HCT116 (cell line): ENCODE measurements around the gene WTAP. TPM values are rescaled to one million over a fixed set of nuclear protein-coding genes. Genes with fewer than 3 reads are reported as not detected.

Source experiments
- ATAC-seq: fragments of 200-7000 bp; cut with Tn5 transposase; 2 replicates; pipeline ENCODE4 v1.9.1; 2020; ENCODE audit warnings: mild to moderate bottlenecking, moderate library complexity
- BruUV-seq: library from RNA; stranded (reverse); fragments of 400-500 nt; replicated peaks from 2 replicates; lab custom pipeline; 2021; lab: Mats Ljungman, UMichigan
- CTCF ChIA-PET: fragments of 300-600 bp; sonication (Branson Sonifier 250); formaldehyde crosslinking; loops from one replicate; lab custom pipeline; 2021; ENCODE audit warnings: antibody characterized with exemption; lab: Charles Lee
- POLR2A ChIA-PET: fragments of 300-600, 350-600 bp; sonication (Branson Sonifier 250); formaldehyde crosslinking; loops from one replicate; lab custom pipeline; 2021; ENCODE audit warnings: antibody characterized with exemption; lab: Charles Lee
- RAD21 ChIA-PET, 2 experiments: fragments of 300-600 bp; sonication (Branson Sonifier 250); formaldehyde crosslinking; loops; one replicate each; lab custom pipeline; 2023; ENCODE audit warnings: low total read pairs in 2 of 2; ENCODE audit not compliant: uncharacterized antibody in 2 of 2, unreplicated experiment in 2 of 2, low non-redundant PET in 1 of 2; lab: Charles Lee
- DNase-seq: peaks from one replicate; pipeline ENCODE4 v3.0.0-alpha.2; 2010; ENCODE audit warnings: low read depth, low spot score
- H2AFZ ChIP-seq: fragments of 200-600 bp; shearing (Covaris generic), sonication (generic); 2 replicates; pipeline ENCODE4 v1.6.1; 2017; ENCODE audit warnings: low read depth, mixed run types, mixed read lengths, antibody characterized with exemption, low read length; ENCODE audit not compliant: poor library complexity, severe bottlenecking
- H3K27ac ChIP-seq: 2 replicates; pipeline ENCODE4 v1.5.1; 2012; ENCODE audit warnings: low read depth, low read length
- H3K27me3 ChIP-seq: fragments of 200-600 bp; sonication (generic); 2 replicates; pipeline ENCODE4 v1.6.1; 2016; ENCODE audit warnings: mixed run types, low read length, mixed read lengths; ENCODE audit not compliant: insufficient read depth
- H3K36me3 ChIP-seq, 2 experiments: fragments of 200-500 bp in 1 of 2; fragments of 200-600 bp in 1 of 2; sonication (Bioruptor generic) in 1 of 2; sonication (generic) in 1 of 2; 2 replicates each; pipeline versions ENCODE4 v1.5.1 to v1.6.1; 2014 to 2016; ENCODE audit warnings: low read length in 2 of 2, inconsistent platforms in 1 of 2, mixed read lengths in 1 of 2, mixed run types in 1 of 2; ENCODE audit not compliant: insufficient read depth in 2 of 2, control insufficient read depth in 1 of 2
- H3K4me1 ChIP-seq, 2 experiments: fragments of 200-600 bp in 1 of 2; sonication (generic) in 1 of 2; 2 replicates each; pipeline versions ENCODE4 v1.5.1 to v1.6.1; 2012 to 2017; ENCODE audit warnings: low read length in 2 of 2, inconsistent platforms in 1 of 2, mild to moderate bottlenecking in 1 of 2, mixed read lengths in 1 of 2, mixed run types in 1 of 2, moderate library complexity in 1 of 2; ENCODE audit not compliant: insufficient read depth in 2 of 2, control insufficient read depth in 1 of 2
- H3K4me2 ChIP-seq: fragments of 200-600 bp; sonication (generic); 2 replicates; pipeline ENCODE4 v1.6.1; 2017; ENCODE audit warnings: mixed run types, low read length, mixed read lengths
- H3K4me3 ChIP-seq, 2 experiments: fragments of 200-600 bp in 1 of 2; sonication (generic) in 1 of 2; replicated peaks in 1 of 2; 2 replicates each; pipeline ENCODE4 v1.5.1; 2011 to 2016; ENCODE audit warnings: low read length in 2 of 2, control low read depth in 1 of 2, low read depth in 1 of 2, mild to moderate bottlenecking in 1 of 2, mixed read lengths in 1 of 2, mixed run types in 1 of 2
- H3K79me2 ChIP-seq: fragments of 200-600 bp; sonication (generic); 2 replicates; pipeline ENCODE4 v1.6.1; 2017; ENCODE audit warnings: mild to moderate bottlenecking, mixed run types, low read length, moderate library complexity, mixed read lengths; ENCODE audit not compliant: insufficient read depth
- H3K9ac ChIP-seq: fragments of 200-600 bp; sonication (generic); 2 replicates; pipeline ENCODE4 v1.6.1; 2016; ENCODE audit warnings: low read length, mixed read lengths
- H3K9me2 ChIP-seq: fragments of 200-600 bp; sonication (generic), shearing (Covaris generic); 2 replicates; pipeline ENCODE4 v1.6.1; 2017; ENCODE audit warnings: mixed run types, mild to moderate bottlenecking, moderate library complexity; ENCODE audit not compliant: insufficient read depth
- H3K9me3 ChIP-seq, 2 experiments: fragments of 200-500 bp in 1 of 2; fragments of 200-600 bp in 1 of 2; sonication (Bioruptor generic) in 1 of 2; sonication (generic) in 1 of 2; 2 replicates each; pipeline ENCODE4 v1.6.1; 2014 to 2017; ENCODE audit warnings: low read length in 2 of 2, mixed read lengths in 2 of 2, inconsistent platforms in 1 of 2, low read depth in 1 of 2, mild to moderate bottlenecking in 1 of 2, mixed run types in 1 of 2, moderate library complexity in 1 of 2; ENCODE audit not compliant: control insufficient read depth in 1 of 2, insufficient read depth in 1 of 2
- H4K20me1 ChIP-seq: fragments of 200-600 bp; sonication (generic), shearing (Covaris generic); 2 replicates; pipeline ENCODE4 v1.6.1; 2017; ENCODE audit warnings: mixed run types, mild to moderate bottlenecking, moderate library complexity; ENCODE audit not compliant: insufficient read depth
- CEBPB ChIP-seq: IDR thresholded peaks from 2 replicates; pipeline ENCODE4 v1.6.1; 2012; ENCODE audit warnings: low read depth
- EGR1 ChIP-seq: IDR thresholded peaks from 2 replicates; pipeline ENCODE4 v1.6.1; 2012; ENCODE audit warnings: low read depth
- ELF1 ChIP-seq: IDR thresholded peaks from 2 replicates; pipeline ENCODE4 v1.6.1; 2012; ENCODE audit warnings: low read depth, borderline replicate concordance
- EZH2 ChIP-seq: fragments of 200-600 bp; sonication (generic); IDR thresholded peaks from 2 replicates; pipeline ENCODE4 v1.6.1; 2017; ENCODE audit warnings: antibody characterized with exemption, mixed run types
- EZH2phosphoT487 ChIP-seq: fragments of 200-600 bp; IDR thresholded peaks from 2 replicates; pipeline ENCODE4 v1.6.1; 2018; ENCODE audit warnings: antibody characterized with exemption, borderline replicate concordance
- FOSL1 ChIP-seq: IDR thresholded peaks from 2 replicates; pipeline ENCODE4 v1.6.1; 2012; ENCODE audit warnings: low read depth
- JUND ChIP-seq: IDR thresholded peaks from 2 replicates; pipeline ENCODE4 v1.6.1; 2012
- POLR2AphosphoS5 ChIP-seq: IDR thresholded peaks from 2 replicates; pipeline ENCODE4 v1.6.1; 2011; ENCODE audit warnings: mild to moderate bottlenecking, low read depth, low read length, moderate library complexity
- RAD21 ChIP-seq: IDR thresholded peaks from 2 replicates; pipeline ENCODE4 v1.6.1; 2012; ENCODE audit warnings: low read depth, mild to moderate bottlenecking
- SP1 ChIP-seq: IDR thresholded peaks from 2 replicates; pipeline ENCODE4 v1.6.1; 2012; ENCODE audit warnings: low read depth
- SRF ChIP-seq: IDR thresholded peaks from 2 replicates; pipeline ENCODE4 v1.6.1; 2012; ENCODE audit warnings: low read depth
- TCF7L2 ChIP-seq: IDR thresholded peaks from 2 replicates; pipeline ENCODE4 v1.7.0; 2011; ENCODE audit warnings: borderline replicate concordance, inconsistent platforms; ENCODE audit not compliant: insufficient read depth, insufficient read length; ENCODE audit errors: extremely low read depth
- YY1 ChIP-seq: IDR thresholded peaks from 2 replicates; pipeline ENCODE4 v1.6.1; 2011; ENCODE audit warnings: low read length, low read depth, moderate library complexity, mild to moderate bottlenecking; ENCODE audit not compliant: insufficient replicate concordance; ENCODE audit errors: extremely low read depth
- ZNF274 ChIP-seq: fragments of 200-500 bp; sonication (Bioruptor generic); IDR thresholded peaks from 2 replicates; pipeline ENCODE4 v1.6.1; 2014; ENCODE audit warnings: mild to moderate bottlenecking, low read depth, low read length, inconsistent platforms
- intact Hi-C: fragments of 100-400 bp; cut with micrococcal nuclease; formaldehyde crosslinking; loops from 2 replicates; pipeline ENCODE4 v1.10.0; 2022
- total RNA-seq: library from RNA; stranded (reverse); gene quantifications from one replicate; pipeline ENCODE4 v1.2.1, GENCODE V29; 2021; ENCODE audit not compliant: unreplicated experiment
- TF ChIP-seq, protein P1 (sequence below): IDR thresholded peaks from 2 replicates; pipeline ENCODE4 v1.6.1; 2012
- TF ChIP-seq, protein P2 (sequence below), 3 experiments: fragments of 200-600 bp in 1 of 3; sonication (generic) in 1 of 3; IDR thresholded peaks in 2 of 3; conservative IDR thresholded peaks in 1 of 3; 2 replicates each; pipeline ENCODE4 v1.5.1; 2012 to 2017; ENCODE audit warnings: low read depth in 2 of 3, low read length in 2 of 3, antibody characterized with exemption in 1 of 3, borderline replicate concordance in 1 of 3, control low read depth in 1 of 3, mild to moderate bottlenecking in 1 of 3, mixed read lengths in 1 of 3, mixed run types in 1 of 3, moderate library complexity in 1 of 3; ENCODE audit not compliant: insufficient read depth in 1 of 3
- TF ChIP-seq, protein P3 (sequence below): IDR thresholded peaks from 2 replicates; pipeline ENCODE4 v1.6.1; 2012; ENCODE audit warnings: low read depth
- TF ChIP-seq, protein P4 (sequence below): IDR thresholded peaks from 2 replicates; pipeline ENCODE4 v1.6.1; 2012

WTAP gene
- total RNA-seq, 1 experiment from 2014 or later = 88.6 TPM

DNA sequence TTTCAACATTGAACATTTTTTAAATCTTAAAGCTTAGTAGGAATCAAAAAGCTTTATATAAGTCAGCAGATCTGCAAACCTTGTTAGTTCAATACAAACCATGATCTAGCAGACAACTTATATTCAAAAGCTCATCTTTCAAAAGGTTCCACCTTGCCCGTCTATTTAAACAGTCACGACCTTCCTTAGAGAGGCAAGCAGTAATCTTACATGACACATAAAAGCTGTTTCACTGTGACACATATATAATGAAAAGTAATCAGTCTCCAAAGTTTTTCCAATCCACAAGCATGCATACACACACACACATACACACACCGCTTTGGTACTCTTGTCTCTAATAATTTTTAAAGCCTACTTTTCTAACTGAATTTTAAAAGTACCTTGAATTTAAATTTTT, 47.2 kb upstream of the WTAP start:
- POLR2A ChIA-PET = interaction anchor here (1.1 kb wide), 1 partner anchor 11 kb away, joined by 3 read pairs; no protein-coding TSS in a partner anchor
- no TSS peak for BruUV-seq
- H3K9ac ChIP-seq = no peak overlapping the region

More for the DNA sequence above, 47.2 kb upstream of the WTAP start:
- DNase-seq (no peak), ATAC-seq (no peak)
- TF ChIP-seq EZH2phosphoT487 (no peak), RAD21 (no peak), POLR2AphosphoS5 (no peak), SRF (no peak), ELF1 (no peak), TCF7L2 (no peak), YY1 (no peak), EGR1 (no peak), EZH2 (no peak), ZNF274 (no peak), JUND (no peak), FOSL1 (no peak), CEBPB (no peak), SP1 (no peak)
- TF ChIP-seq, protein P1, sequence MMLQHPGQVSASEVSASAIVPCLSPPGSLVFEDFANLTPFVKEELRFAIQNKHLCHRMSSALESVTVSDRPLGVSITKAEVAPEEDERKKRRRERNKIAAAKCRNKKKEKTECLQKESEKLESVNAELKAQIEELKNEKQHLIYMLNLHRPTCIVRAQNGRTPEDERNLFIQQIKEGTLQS = no peak
- TF ChIP-seq, protein P2, sequence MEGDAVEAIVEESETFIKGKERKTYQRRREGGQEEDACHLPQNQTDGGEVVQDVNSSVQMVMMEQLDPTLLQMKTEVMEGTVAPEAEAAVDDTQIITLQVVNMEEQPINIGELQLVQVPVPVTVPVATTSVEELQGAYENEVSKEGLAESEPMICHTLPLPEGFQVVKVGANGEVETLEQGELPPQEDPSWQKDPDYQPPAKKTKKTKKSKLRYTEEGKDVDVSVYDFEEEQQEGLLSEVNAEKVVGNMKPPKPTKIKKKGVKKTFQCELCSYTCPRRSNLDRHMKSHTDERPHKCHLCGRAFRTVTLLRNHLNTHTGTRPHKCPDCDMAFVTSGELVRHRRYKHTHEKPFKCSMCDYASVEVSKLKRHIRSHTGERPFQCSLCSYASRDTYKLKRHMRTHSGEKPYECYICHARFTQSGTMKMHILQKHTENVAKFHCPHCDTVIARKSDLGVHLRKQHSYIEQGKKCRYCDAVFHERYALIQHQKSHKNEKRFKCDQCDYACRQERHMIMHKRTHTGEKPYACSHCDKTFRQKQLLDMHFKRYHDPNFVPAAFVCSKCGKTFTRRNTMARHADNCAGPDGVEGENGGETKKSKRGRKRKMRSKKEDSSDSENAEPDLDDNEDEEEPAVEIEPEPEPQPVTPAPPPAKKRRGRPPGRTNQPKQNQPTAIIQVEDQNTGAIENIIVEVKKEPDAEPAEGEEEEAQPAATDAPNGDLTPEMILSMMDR (IDR thresholded peaks at IDR 0.05 in 2 of 3, conservative IDR thresholded peaks at IDR 0.05 in 1 of 3; ENCODE audit: borderline replicate concordance in 1 of 3, insufficient read depth in 1 of 3, low read depth in 2 of 3, low read length in 2 of 3) = no peak
- TF ChIP-seq, protein P3, sequence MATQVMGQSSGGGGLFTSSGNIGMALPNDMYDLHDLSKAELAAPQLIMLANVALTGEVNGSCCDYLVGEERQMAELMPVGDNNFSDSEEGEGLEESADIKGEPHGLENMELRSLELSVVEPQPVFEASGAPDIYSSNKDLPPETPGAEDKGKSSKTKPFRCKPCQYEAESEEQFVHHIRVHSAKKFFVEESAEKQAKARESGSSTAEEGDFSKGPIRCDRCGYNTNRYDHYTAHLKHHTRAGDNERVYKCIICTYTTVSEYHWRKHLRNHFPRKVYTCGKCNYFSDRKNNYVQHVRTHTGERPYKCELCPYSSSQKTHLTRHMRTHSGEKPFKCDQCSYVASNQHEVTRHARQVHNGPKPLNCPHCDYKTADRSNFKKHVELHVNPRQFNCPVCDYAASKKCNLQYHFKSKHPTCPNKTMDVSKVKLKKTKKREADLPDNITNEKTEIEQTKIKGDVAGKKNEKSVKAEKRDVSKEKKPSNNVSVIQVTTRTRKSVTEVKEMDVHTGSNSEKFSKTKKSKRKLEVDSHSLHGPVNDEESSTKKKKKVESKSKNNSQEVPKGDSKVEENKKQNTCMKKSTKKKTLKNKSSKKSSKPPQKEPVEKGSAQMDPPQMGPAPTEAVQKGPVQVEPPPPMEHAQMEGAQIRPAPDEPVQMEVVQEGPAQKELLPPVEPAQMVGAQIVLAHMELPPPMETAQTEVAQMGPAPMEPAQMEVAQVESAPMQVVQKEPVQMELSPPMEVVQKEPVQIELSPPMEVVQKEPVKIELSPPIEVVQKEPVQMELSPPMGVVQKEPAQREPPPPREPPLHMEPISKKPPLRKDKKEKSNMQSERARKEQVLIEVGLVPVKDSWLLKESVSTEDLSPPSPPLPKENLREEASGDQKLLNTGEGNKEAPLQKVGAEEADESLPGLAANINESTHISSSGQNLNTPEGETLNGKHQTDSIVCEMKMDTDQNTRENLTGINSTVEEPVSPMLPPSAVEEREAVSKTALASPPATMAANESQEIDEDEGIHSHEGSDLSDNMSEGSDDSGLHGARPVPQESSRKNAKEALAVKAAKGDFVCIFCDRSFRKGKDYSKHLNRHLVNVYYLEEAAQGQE = no peak
- TF ChIP-seq, protein P4, sequence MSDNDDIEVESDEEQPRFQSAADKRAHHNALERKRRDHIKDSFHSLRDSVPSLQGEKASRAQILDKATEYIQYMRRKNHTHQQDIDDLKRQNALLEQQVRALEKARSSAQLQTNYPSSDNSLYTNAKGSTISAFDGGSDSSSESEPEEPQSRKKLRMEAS = no peak
- ChIA-PET RAD21 (interaction anchor here in 1 of 2 experiments (0.6 kb wide), 1 partner anchor 8 kb away, joined by 4 read pairs; no protein-coding TSS in a partner anchor), CTCF (interaction anchor here (1.2 to 1.9 kb wide), 3 partner anchors 11 to 47 kb away, joined by 3 to 5 read pairs (median 4); no protein-coding TSS in a partner anchor)
- no peak overlapping the region for H3K4me2 ChIP-seq
- H3K79me2 ChIP-seq = no peaks in the 10 kb centered on the region
- H4K20me1 ChIP-seq = no peaks in the 10 kb centered on the region
- no peak overlapping the region for H3K4me3 ChIP-seq
- H3K27ac ChIP-seq = no peak overlapping the region
- no peaks in the 10 kb centered on the region for H3K4me1 ChIP-seq
- H3K27me3 ChIP-seq = no peaks in the 10 kb centered on the region
- H3K9me2 ChIP-seq = no peaks in the 10 kb centered on the region
- no peak overlapping the region for H2AFZ ChIP-seq
- H3K36me3 ChIP-seq = peaks cover 10 to 15% of the 10 kb centered on the region in 2 experiments
- intact Hi-C loops = no loop called here
- no peaks in the 10 kb centered on the region for H3K9me3 ChIP-seq
